TTC549 (cell line): ENCODE data around the gene KMT2B.

Experiments used
- FAIRE-seq: peaks from 2 replicates; lab custom pipeline; 2012; peaks lifted over from hg19 to GRCh38; lab: Jason Lieb, UNC

The KMT2B gene

GRCh38 chr19:35725216-35725861, 7.5 kb downstream of the KMT2B start:
- no peak for FAIRE-seq

GRCh38 chr19:35727053-35727955, 9.5 kb downstream of the KMT2B start:
- no peak for FAIRE-seq

GRCh38 chr19:35727956-35728706, 10.3 kb downstream of the KMT2B start:
- FAIRE-seq, result no peak

GRCh38 chr19:35729021-35729420, 11.2 kb downstream of the KMT2B start:
- no peak for FAIRE-seq

GRCh38 chr19:35729763-35730162, 12.0 kb downstream of the KMT2B start:
- no peak for FAIRE-seq

GRCh38 chr19:35730326-35730725, 12.5 kb downstream of the KMT2B start:
- no peak for FAIRE-seq

GRCh38 chr19:35731353-35731752, 13.6 kb downstream of the KMT2B start:
- FAIRE-seq, result no peak

GRCh38 chr19:35731779-35732405, 14.1 kb downstream of the KMT2B start:
- FAIRE-seq, result no peak

- FAIRE-seq, result no peak
Measured at GRCh38 chr19:35732540-35733179, 14.9 kb downstream of the KMT2B start.

- no peak for FAIRE-seq
Measured at GRCh38 chr19:35733180-35734125, 15.7 kb downstream of the KMT2B start.

GRCh38 chr19:35734273-35734672, 16.5 kb downstream of the KMT2B start:
- no peak for FAIRE-seq

- FAIRE-seq, result no peak
Measured at GRCh38 chr19:35734889-35735288, 17.1 kb downstream of the KMT2B start.

GRCh38 chr19:35736913-35737886, 19.4 kb downstream of the KMT2B start:
- no peak for FAIRE-seq

GRCh38 chr19:35738021-35738886, 20.5 kb downstream of the KMT2B start:
- no peak for FAIRE-seq

GRCh38 chr19:35738887-35739229, 21.1 kb downstream of the KMT2B start:
- no peak for FAIRE-seq

- FAIRE-seq, result no peak
Measured at GRCh38 chr19:35739275-35740107, 21.7 kb downstream of the KMT2B start.

GRCh38 chr19:35740108-35740422, 22.3 kb downstream of the KMT2B start:
- no peak for FAIRE-seq
